OCI-LY3 (cell line): ENCODE results near the gene RGSL1.

ENCODE experiments used
- CTCF ChIP-seq: fragments of 200-600, 300-600 bp; sonication (generic); IDR thresholded peaks from 2 replicates; pipeline ENCODE4 v1.5.1; 2014; ENCODE audit warnings: antibody characterized with exemption, low read length, low read depth
- EZH2phosphoT487 ChIP-seq: fragments of 200-600 bp; shearing (Covaris generic); IDR thresholded peaks from 2 replicates; pipeline ENCODE4 v1.6.1; 2018; ENCODE audit warnings: antibody characterized with exemption, mixed run types, low read depth

- TF ChIP-seq EZH2phosphoT487, result no peak
- TF ChIP-seq CTCF, result no peak
These were observed 39.2 kb upstream of the RGSL1 start for GRCh38 chr1:182410620-182411273.
